Measurements from ENCODE around the gene PTMA.
A peak's percentile ranks its signal among the peaks of the same experiment; 100 is the strongest.

Gene PTMA

GRCh38 chr2:231677632-231678104 is 30.7 kb upstream of the PTMA start:
- DNase-seq = peak; percentile 91

- no peak for DNase-seq
Measured at GRCh38 chr2:231679908-231680284, 28.4 kb upstream of the PTMA start.

- no peak for DNase-seq
Measured at GRCh38 chr2:231680285-231680991, 27.9 kb upstream of the PTMA start.

GRCh38 chr2:231680992-231681852 is 27.1 kb upstream of the PTMA start:
- no peak for DNase-seq

GRCh38 chr2:231682603-231683291 is 25.6 kb upstream of the PTMA start:
- DNase-seq = peak; percentile 67

- DNase-seq = peak; percentile 79
Measured at GRCh38 chr2:231683292-231684235, 24.8 kb upstream of the PTMA start.

- DNase-seq = peak; percentile 61
Measured at GRCh38 chr2:231684314-231685223, 23.8 kb upstream of the PTMA start.

GRCh38 chr2:231685349-231686191 is 22.8 kb upstream of the PTMA start:
- peak; percentile 40 for DNase-seq

GRCh38 chr2:231686192-231687100 is 21.9 kb upstream of the PTMA start:
- no peak for DNase-seq

GRCh38 chr2:231687133-231687852 is 21.0 kb upstream of the PTMA start:
- peak; percentile 78 for DNase-seq

- no peak for DNase-seq
Measured at GRCh38 chr2:231687961-231688360, 20.4 kb upstream of the PTMA start.

GRCh38 chr2:231688719-231689118 is 19.6 kb upstream of the PTMA start:
- no peak for DNase-seq

- no peak for DNase-seq
Measured at GRCh38 chr2:231689124-231689893, 19.0 kb upstream of the PTMA start.

GRCh38 chr2:231691251-231691772 is 17.0 kb upstream of the PTMA start:
- DNase-seq = no peak

- DNase-seq = no peak
Measured at GRCh38 chr2:231692847-231693246, 15.5 kb upstream of the PTMA start.

- DNase-seq = no peak
Measured at GRCh38 chr2:231693956-231694355, 14.4 kb upstream of the PTMA start.

- no peak for DNase-seq
Measured at GRCh38 chr2:231696004-231696367, 12.3 kb upstream of the PTMA start.
